ENCODE data around the gene RENBP. TPM values are rescaled to one million over a fixed set of nuclear protein-coding genes. Genes with fewer than 3 reads are reported as not detected.

RENBP gene
- total and polyA plus RNA-seq, 9 of the 15 experiments (the other 6 are each of a cell fraction or from before 2014, with no cell fraction given), result 0.07 to 14.8 (median 10.6) TPM; not detected in 1

- TF ChIP-seq MYC (IDR thresholded peaks at IDR 0.05; ENCODE audit: low read depth, low read length), result no peak
- no peak for TF ChIP-seq MYC (CRISPR knock-in tag; IDR thresholded peaks at IDR 0.05; ENCODE audit: borderline replicate concordance, low read depth)
- TF ChIP-seq, protein P1, sequence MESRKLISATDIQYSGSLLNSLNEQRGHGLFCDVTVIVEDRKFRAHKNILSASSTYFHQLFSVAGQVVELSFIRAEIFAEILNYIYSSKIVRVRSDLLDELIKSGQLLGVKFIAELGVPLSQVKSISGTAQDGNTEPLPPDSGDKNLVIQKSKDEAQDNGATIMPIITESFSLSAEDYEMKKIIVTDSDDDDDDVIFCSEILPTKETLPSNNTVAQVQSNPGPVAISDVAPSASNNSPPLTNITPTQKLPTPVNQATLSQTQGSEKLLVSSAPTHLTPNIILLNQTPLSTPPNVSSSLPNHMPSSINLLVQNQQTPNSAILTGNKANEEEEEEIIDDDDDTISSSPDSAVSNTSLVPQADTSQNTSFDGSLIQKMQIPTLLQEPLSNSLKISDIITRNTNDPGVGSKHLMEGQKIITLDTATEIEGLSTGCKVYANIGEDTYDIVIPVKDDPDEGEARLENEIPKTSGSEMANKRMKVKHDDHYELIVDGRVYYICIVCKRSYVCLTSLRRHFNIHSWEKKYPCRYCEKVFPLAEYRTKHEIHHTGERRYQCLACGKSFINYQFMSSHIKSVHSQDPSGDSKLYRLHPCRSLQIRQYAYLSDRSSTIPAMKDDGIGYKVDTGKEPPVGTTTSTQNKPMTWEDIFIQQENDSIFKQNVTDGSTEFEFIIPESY (CRISPR knock-in tag; IDR thresholded peaks at IDR 0.05), result peak; percentile 33; the same call in 1 of the 2 replicates
- no peak for TF ChIP-seq ARHGAP35 (IDR thresholded peaks at IDR 0.05; ENCODE audit: partially characterized antibody)
- TF ChIP-seq RBFOX2 (IDR thresholded peaks at IDR 0.05; ENCODE audit: low read depth, low read length), result peak; percentile 33; the same call in 1 of the 2 replicates
- TF ChIP-seq HNRNPL (IDR thresholded peaks at IDR 0.05; ENCODE audit: low read depth, low read length), result peak; percentile 83
- ChIA-PET POLR2A (no interaction called here), CTCF (ENCODE audit: low intra/inter-chr PET ratio) (interaction anchor here (0.6 to 1.0 kb wide), 3 partner anchors 194 to 310 kb away, joined by 3 read pairs; no protein-coding TSS in a partner anchor)
- no peak for FAIRE-seq
- H3K36me3 ChIP-seq (ENCODE audit: control insufficient read depth, insufficient read depth, low read length), result peaks cover 100% of the 10 kb centered on the region; the same call in 2 of the 3 replicates
- ATAC-seq, result no peak
- no peak for DNase-seq (ENCODE audit: extremely low read depth in 1 of 4, low spot score in 3 of 4)
- 96% methylated on average over 21 of the region's 44 CpGs for WGBS (ENCODE audit: insufficient coverage, low coverage, missing lambda C conversion rate)
- H2AFZ ChIP-seq (ENCODE audit: low read depth, low read length), result no peak overlapping the region
- H3K27me3 ChIP-seq (ENCODE audit: control insufficient read depth in 2 of 2, insufficient read depth in 2 of 2, low read length in 2 of 2), result no peaks in the 10 kb centered on the region
- H3K4me2 ChIP-seq (ENCODE audit: insufficient read depth, low read length), result no peak overlapping the region
- H3K9me1 ChIP-seq (ENCODE audit: control insufficient read depth, insufficient read depth, low read length), result no peaks in the 10 kb centered on the region
- in situ Hi-C loops (cut with MboI), result no loop called here
- no peaks in the 10 kb centered on the region for H4K20me1 ChIP-seq (replicated peaks; ENCODE audit: control insufficient read depth, insufficient read depth, low read length)
- no peaks in the 10 kb centered on the region for H3K9me3 ChIP-seq (replicated peaks; ENCODE audit: control insufficient read depth, insufficient read depth, low read depth, low read length)
- no peak overlapping the region for H3K4me3 ChIP-seq
- TSS peak; percentile 21 for BruUV-seq (replicated peaks)
- peaks cover 9% of the 10 kb centered on the region; the same call in 2 of the 3 replicates for H3K79me2 ChIP-seq (ENCODE audit: control insufficient read depth, insufficient read depth, low read length)
- no peak overlapping the region for H3K27ac ChIP-seq (ENCODE audit: extremely low read depth, low read depth, low read length)
- no peak overlapping the region for H3K9ac ChIP-seq (ENCODE audit: insufficient read depth in 1 of 2, low read depth in 2 of 2, low read length in 2 of 2)
- intact Hi-C loops (cut with micrococcal nuclease), result no loop called here
- peaks cover 0 to 37% of the 10 kb centered on the region in 2 experiments; a peak in 2 of 5 replicates for H3K4me1 ChIP-seq (replicated peaks in 1 of 2; ENCODE audit: control insufficient read depth in 2 of 2, insufficient read depth in 2 of 2, low read length in 2 of 2)
Measured at GRCh38 chrX:153954558-153955227, 10.2 kb upstream of the RENBP start.
